ENCODE data around the gene EIF4E. TPM values are rescaled to one million over a fixed set of nuclear protein-coding genes. Genes with fewer than 3 reads are reported as not detected.
"Not testable (repeated sequence)": the region's sequence is repeated elsewhere in the genome, so short reads cannot be mapped to it uniquely, and the experiment has no call there.

The EIF4E gene
- total RNA-seq, 1 donor from 2014 or later, result 213 TPM

DNA sequence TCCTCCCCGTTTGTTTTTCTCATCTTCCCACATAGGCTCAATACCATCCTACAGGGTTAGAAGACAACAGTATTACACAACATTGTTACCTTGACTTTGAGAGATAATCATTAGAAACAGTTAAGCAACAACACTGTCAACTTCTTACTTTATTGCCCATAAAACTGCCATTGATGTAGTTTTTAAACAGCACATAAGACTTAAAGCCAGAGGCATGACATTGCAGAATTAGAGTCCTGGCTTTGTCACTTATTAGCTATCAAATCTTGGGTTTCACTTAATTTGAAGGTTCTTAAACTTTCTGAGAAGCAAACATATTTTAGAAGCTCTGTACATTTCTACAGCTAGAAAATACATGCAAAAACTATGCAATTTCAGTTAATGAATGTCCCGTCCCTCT lies 41.8 kb downstream of the EIF4E start:
- no peak for FAIRE-seq
- DNase-seq (ENCODE audit: low spot score in 2 of 2), result no peak

DNA sequence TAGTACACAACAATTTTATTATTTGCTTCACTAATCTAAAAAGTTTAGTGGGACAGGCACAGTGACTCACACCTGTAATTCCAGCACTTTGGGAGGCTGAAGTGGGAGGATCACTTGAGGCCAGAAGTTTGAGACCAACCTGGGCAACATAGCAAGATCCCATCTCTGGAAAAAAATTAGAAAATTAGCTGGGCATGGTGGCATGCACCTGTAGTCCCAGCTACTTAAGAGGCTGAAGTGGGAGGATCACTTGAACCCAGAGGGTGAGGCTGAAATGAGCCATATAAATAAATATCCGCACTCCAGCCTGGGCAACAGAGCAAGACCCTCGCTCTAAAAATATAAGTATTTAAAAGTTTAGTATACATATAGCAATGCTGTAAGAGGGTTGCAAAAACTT lies 42.6 kb downstream of the EIF4E start:
- FAIRE-seq; DNase-seq (ENCODE audit: low spot score in 2 of 2): not testable (repeated sequence)

GRCh38 chr4:98880884-98881283 lies 48.0 kb downstream of the EIF4E start:
- DNase-seq (ENCODE audit: low spot score in 2 of 2), result not testable (repeated sequence)
- peak; percentile 23 for FAIRE-seq

DNA sequence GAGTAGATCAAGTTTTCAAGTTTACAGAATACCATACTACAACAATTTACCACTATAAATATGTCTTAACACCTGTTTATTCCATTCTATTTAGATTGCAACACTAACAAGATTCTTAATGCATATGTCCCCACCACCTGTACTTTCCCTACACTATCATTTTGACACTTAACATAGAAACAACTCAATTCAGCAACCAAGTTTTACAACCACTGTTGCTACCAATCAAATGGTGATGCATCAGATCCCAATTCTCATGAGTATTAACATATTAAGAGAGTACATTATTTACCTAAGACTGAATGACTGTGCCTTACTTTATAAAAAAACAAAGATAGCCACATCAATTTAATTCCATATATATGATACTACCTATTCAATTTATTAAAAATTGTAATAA lies 49.4 kb downstream of the EIF4E start:
- FAIRE-seq (no peak), DNase-seq (ENCODE audit: low spot score in 2 of 2) (no peak)

GRCh38 chr4:98873059-98873458 lies 55.9 kb downstream of the EIF4E start:
- FAIRE-seq, result no peak

DNA sequence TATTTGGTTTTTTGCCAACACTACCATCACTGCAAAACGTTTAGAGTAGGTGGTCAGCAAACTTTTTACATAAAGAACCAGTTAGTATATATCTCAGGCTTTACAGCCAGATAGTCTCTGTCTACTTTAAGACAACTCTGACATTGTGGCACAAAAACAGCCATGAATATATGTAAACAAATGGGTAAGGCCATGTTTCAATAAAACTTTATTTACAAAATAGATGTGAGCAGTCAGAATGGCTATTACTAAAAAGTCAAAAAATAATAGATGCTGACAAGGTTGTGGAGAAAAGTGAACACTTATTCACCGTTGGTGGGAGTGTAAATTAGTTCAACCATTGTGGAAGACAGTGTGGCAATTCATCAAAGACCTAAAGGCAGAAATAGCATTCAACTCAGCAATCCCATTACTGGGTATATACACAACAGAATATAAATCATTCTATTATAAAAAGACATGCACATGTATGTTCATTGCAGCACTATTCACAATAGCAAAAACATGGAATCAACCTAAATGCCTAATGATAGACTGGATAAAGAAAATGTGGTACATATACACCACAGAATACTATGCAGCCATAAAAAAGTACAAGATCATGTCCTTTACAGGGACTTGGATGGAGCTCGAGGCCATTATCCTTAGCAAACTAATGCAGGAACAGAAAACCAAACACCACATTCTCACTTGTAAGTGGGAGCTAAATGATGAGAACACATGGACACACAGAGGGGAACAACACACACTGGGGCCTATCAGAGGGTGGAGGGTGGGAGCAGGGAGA lies 56.6 kb downstream of the EIF4E start:
- not testable (repeated sequence) for FAIRE-seq; DNase-seq (ENCODE audit: low spot score in 2 of 2)

More at GRCh38 chr4:98873059-98873458, 55.9 kb downstream of the EIF4E start:
- no peak for DNase-seq (ENCODE audit: low spot score in 2 of 2)

DNA sequence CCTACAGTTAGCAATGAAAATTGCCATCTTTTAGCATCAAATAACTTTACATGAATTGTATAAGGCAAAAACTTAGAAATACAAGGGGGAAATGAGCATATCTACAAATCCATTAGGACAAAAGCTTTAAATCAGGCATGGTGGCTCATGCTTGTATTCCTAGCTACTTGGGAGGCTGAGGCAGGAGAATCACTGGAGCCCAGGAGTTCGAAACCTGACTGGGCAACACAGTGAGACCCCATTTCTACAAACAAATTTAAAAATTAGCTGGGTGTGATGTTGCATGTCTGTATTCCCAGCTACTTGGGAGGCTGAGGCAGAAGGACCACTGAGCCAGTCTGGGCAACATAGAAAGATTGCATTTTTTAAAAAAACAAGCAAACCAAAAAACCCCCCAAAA lies 61.3 kb downstream of the EIF4E start:
- DNase-seq (ENCODE audit: low spot score in 2 of 2), result no peak
- no peak for FAIRE-seq

GRCh38 chr4:98865059-98865458 lies 63.9 kb downstream of the EIF4E start:
- DNase-seq (ENCODE audit: low spot score in 2 of 2) (no peak), FAIRE-seq (no peak)

DNA sequence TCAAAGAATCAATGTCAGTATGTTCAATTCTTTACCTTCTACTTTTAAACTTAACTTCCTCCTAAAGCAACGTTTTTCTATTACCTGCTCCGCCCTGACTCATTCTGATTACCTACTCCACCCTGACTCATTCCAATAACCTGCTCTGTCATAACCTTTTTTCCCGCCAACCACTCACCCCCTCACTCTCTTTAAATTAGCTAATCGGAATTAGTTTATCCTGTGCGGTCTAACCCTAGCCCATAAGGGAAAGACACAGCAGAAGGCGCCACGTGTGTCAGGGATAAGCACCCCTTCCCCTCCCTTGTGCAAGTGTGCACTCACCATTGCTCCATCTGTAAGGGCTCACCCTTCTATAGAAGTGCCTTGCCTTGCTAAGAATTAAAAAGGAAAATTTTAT lies 64.4 kb downstream of the EIF4E start:
- FAIRE-seq, result no peak
- DNase-seq (ENCODE audit: low spot score in 2 of 2), result no peak

GRCh38 chr4:98862371-98862770 lies 66.6 kb downstream of the EIF4E start:
- FAIRE-seq (no peak), DNase-seq (ENCODE audit: low spot score in 2 of 2) (no peak)

DNA sequence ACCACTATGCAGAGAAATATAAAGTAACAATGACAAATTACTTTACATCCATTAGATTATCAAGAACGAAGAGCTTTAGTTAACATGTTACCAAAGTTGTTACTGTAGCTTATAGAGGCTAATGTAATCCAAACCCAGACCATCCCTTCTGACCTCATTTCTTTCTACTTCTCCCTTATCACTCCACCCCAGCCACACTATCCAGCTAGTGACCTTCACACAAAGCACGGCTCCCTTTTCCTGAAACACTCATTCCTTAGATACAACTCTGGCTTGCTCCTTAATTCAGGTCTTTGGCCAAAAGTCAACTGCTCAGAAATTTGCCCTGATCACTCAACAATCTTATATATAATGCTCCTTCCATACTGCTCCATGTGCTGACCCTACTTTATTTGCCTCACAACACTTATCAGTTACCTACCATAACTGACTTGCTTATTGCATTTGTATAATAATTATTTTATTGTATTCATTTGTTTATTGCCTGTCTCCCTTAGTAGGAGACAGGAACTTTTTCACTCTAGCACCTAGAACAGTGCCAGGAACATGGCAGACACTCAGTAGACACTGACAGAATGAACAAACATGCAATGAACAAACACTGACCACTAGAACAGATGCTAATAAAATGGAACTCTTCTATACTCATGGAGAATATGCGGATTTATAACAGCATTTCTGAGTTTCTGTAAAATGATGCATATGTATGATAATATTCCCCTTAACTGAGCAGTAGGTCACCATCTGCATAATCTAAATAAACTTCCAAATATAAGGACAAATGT lies 67.6 kb downstream of the EIF4E start:
- FAIRE-seq (no peak), DNase-seq (ENCODE audit: low spot score in 2 of 2) (no peak)

DNA sequence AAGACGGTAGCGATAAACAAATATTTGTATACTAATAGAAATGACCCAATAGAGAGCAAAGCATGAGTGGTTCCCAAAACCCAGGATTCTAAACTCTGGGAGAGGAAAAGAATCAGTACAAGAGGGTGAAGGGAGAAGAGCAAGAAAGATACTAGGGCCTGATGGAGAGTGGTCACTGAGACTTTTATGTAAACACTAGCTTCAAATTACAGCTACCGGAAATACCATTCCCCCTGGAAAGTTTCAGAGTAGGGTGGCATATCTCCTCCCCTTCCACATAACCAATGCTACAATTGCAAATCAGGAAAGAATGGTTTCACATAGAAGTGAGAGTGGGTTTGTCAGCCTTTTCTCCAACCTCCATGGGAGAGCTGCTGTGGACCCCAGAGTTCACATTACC lies 77.1 kb downstream of the EIF4E start:
- FAIRE-seq (no peak), DNase-seq (ENCODE audit: low spot score in 2 of 2) (no peak)

GRCh38 chr4:98850937-98851336 lies 78.0 kb downstream of the EIF4E start:
- FAIRE-seq, result no peak

GRCh38 chr4:98848448-98848847 lies 80.5 kb downstream of the EIF4E start:
- DNase-seq (ENCODE audit: low spot score in 2 of 2) (no peak), FAIRE-seq (no peak)

More at GRCh38 chr4:98850937-98851336, 78.0 kb downstream of the EIF4E start:
- DNase-seq (ENCODE audit: low spot score in 2 of 2), result no peak

GRCh38 chr4:98845960-98846359 lies 83.0 kb downstream of the EIF4E start:
- DNase-seq (ENCODE audit: low spot score in 2 of 2), result no peak
- FAIRE-seq, result no peak

DNA sequence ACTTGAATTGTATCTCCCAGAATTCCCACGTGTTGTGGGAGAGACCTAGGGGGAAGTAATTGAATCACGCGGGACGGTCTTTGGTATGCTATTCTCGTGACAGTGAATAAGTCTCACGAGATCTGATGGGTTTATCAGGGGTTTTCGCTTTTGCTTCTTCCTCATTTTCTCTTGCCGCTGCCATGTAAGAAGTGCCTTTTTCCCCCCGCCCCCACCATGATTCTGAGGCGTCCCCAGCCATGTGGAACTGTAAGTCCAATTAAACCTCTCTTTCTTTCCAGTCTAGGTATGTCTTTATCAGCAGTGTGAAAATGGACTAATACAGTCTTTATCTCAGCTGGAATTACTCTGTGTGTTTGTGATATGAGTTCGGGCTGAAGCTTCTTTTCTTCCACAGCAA lies 86.0 kb downstream of the EIF4E start:
- FAIRE-seq, result not testable (repeated sequence)

DNA sequence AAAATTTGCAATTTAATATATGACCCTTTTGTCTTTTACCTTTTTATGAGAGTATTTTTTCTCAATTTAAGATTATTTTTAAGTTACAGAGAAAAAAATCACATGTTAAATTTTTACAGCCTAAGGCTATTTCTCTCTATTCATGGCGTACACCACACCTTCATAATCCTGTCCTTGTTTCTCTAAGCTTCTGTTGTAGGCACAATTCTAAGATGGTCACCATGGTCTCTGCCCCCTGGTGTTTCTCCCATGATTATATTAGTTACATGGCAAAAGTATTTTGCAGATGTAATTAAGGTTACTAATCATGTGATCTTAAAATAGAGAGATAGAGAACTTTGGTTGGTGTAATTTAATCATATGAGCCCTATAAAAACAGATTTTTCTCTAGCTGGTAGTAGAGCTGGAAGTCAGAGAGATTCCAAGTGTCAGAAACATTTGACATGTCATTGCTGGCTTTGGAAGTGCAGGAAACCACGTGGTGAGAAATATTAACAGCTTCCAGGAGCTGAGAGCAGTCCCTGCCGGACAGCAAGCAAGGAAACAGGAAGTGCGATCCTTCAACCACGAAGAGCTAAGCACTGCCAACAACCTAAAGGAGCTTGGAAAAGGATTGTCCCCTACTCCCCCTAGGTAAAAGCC lies 89.8 kb downstream of the EIF4E start:
- FAIRE-seq (no peak), DNase-seq (ENCODE audit: low spot score in 2 of 2) (no peak)

More for the DNA sequence above, 86.0 kb downstream of the EIF4E start:
- not testable (repeated sequence) for DNase-seq (ENCODE audit: low spot score in 2 of 2)

GRCh38 chr4:98838531-98838930 lies 90.4 kb downstream of the EIF4E start:
- DNase-seq (ENCODE audit: low spot score in 2 of 2) (no peak), FAIRE-seq (no peak)

DNA sequence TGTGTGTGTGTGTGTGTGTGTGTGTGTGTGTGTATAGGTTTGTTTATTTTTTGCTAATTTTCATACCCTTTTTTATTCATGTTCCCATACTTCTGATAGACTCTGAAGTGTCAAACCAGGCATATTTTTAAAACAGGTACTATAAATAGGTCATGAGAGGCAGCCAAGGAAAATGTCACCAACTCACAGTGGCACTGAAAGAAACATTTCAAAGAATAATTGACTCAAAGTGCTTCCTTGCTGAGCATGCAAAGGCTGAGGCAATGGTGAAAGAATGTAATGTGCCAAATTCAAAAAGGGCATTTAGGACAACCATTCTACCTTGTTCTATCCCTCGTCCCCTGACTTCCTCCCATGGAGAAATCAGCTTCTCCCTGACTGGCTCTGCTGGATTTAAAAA lies 95.5 kb downstream of the EIF4E start:
- no peak for DNase-seq (ENCODE audit: low spot score in 2 of 2)
- FAIRE-seq, result no peak

GRCh38 chr4:98831036-98831435 lies 97.9 kb downstream of the EIF4E start:
- DNase-seq (ENCODE audit: low spot score in 2 of 2); FAIRE-seq: not testable (repeated sequence)
